Testis (tissue), 3 donors: ENCODE data around the gene ADAMTS6. TPM values are rescaled to one million over a fixed set of nuclear protein-coding genes. Genes with fewer than 3 reads are reported as not detected.

Experiments used
- DNase-seq: peaks from one replicate; pipeline ENCODE4 v3.0.0-alpha.2; 2019
- H3K27ac ChIP-seq, 2 donors: fragments of 200-600 bp; sonication (generic); one replicate each; pipeline ENCODE4 v1.5.1; 2019
- H3K27me3 ChIP-seq: fragments of 200-600 bp; sonication (generic); one replicate; pipeline ENCODE4 v1.5.1; 2019
- H3K36me3 ChIP-seq: fragments of 200-600 bp; sonication (generic); one replicate; pipeline ENCODE4 v1.5.1; 2017; ENCODE audit warnings: low read depth; ENCODE audit errors: missing control alignments
- H3K4me1 ChIP-seq: fragments of 200-600 bp; sonication (generic); one replicate; pipeline ENCODE4 v1.5.1; 2019
- H3K4me3 ChIP-seq, 2 donors: fragments of 200-600 bp; sonication (generic); one replicate each; pipeline ENCODE4 v1.5.1; 2017 to 2019
- H3K9me3 ChIP-seq: fragments of 200-600 bp; sonication (generic); one replicate; pipeline ENCODE4 v1.5.1; 2017
- CTCF ChIP-seq, 3 experiments: fragments of 450-650 bp in 2 of 3; fragments of 200-600 bp in 1 of 3; sonication (generic) in 1 of 3; IDR thresholded peaks; one replicate each; pipeline ENCODE4 v1.5.1; 2016 to 2019; ENCODE audit warnings: antibody characterized with exemption in 3 of 3, mild to moderate bottlenecking in 2 of 3, moderate library complexity in 1 of 3
- POLR2A ChIP-seq: fragments of 450-650 bp; IDR thresholded peaks from one replicate; pipeline ENCODE4 v1.6.1; 2017; ENCODE audit warnings: antibody characterized with exemption, mild to moderate bottlenecking, moderate library complexity
- WGBS, 2 donors: methylation state at CpG; one replicate each; pipeline ENCODE4 v1.1.5; 2018; 5-methylcytosine and 5-hydroxymethylcytosine counted together
- intact Hi-C: fragments of 100-400 bp; cut with DNase I; formaldehyde crosslinking; loops from one replicate; pipeline ENCODE4 v1.15.1; 2023; ENCODE audit warnings: low total_unique reads
- polyA plus RNA-seq: library from polyadenylated mRNA; stranded (reverse); fragments of 350-450 nt; fragmentation: Illumina TruSeq; extraction: RNeasy Lipid Tissue Mini Kit (QIAGEN cat#74804); gene quantifications from one replicate; pipeline ENCODE4 v1.2.3, GENCODE V29; 2014; ENCODE audit warnings: low read depth, low replicate concordance; ENCODE audit not compliant: insufficient read depth
- total RNA-seq, 2 donors: library from RNA; depleted of rRNA; stranded (reverse); fragments of >200 nt; gene quantifications; one replicate each; pipeline ENCODE4 v1.2.3, GENCODE V29; 2016

Gene ADAMTS6
- total and polyA plus RNA-seq, 3 donors from 2014 or later, result 4.1 to 43.1 (median 25.5) TPM

- WGBS, 2 donors, result 86 to 95% methylated on average over 1 of the region's 1 CpG
- TF ChIP-seq POLR2A (no peak), CTCF (IDR thresholded peaks at IDR 0.05) (no peak)
- no peak for DNase-seq
- Histone ChIP-seq H3K27ac (no peak overlapping the region), H3K36me3 (no peaks in the 10 kb centered on the region), H3K4me3 (no peak overlapping the region), H3K4me1 (no peaks in the 10 kb centered on the region), H3K27me3 (no peaks in the 10 kb centered on the region), H3K9me3 (no peaks in the 10 kb centered on the region)
- intact Hi-C loops, result no loop called here
These were observed 126.4 kb downstream of the ADAMTS6 start for GRCh38 chr5:65355301-65355700.

- no peak overlapping the region for H3K27ac ChIP-seq
- no peaks in the 10 kb centered on the region for H3K36me3 ChIP-seq
- H3K9me3 ChIP-seq, result no peaks in the 10 kb centered on the region
- H3K4me1 ChIP-seq, result no peaks in the 10 kb centered on the region
- TF ChIP-seq CTCF (IDR thresholded peaks at IDR 0.05) (no peak), POLR2A (no peak)
- no peaks in the 10 kb centered on the region for H3K27me3 ChIP-seq
- H3K4me3 ChIP-seq, result no peak overlapping the region
- DNase-seq, result no peak
- intact Hi-C loops, result no loop called here
These were observed 139.9 kb downstream of the ADAMTS6 start for GRCh38 chr5:65341835-65342234.

- Histone ChIP-seq H3K36me3 (no peaks in the 10 kb centered on the region), H3K27me3 (no peaks in the 10 kb centered on the region), H3K4me3 (no peak overlapping the region), H3K9me3 (no peaks in the 10 kb centered on the region), H3K4me1 (no peaks in the 10 kb centered on the region), H3K27ac (no peak overlapping the region)
- intact Hi-C loops, result no loop called here
- no peak for DNase-seq
- no peak for TF ChIP-seq CTCF (IDR thresholded peaks at IDR 0.05)
- no peak for TF ChIP-seq POLR2A
- 88 to 100% methylated on average over 1 to 3 of the region's 3 CpGs for WGBS, 2 donors
These were observed 143.0 kb downstream of the ADAMTS6 start for GRCh38 chr5:65338606-65339151.

- DNase-seq, result no peak
- no peaks in the 10 kb centered on the region for H3K27me3 ChIP-seq
- H3K36me3 ChIP-seq, result no peaks in the 10 kb centered on the region
- TF ChIP-seq POLR2A (no peak), CTCF (IDR thresholded peaks at IDR 0.05) (no peak)
- no peaks in the 10 kb centered on the region for H3K9me3 ChIP-seq
- no peak overlapping the region for H3K4me3 ChIP-seq
- intact Hi-C loops, result no loop called here
- no peaks in the 10 kb centered on the region for H3K4me1 ChIP-seq
- WGBS, 2 donors, result 88 to 93% methylated on average over 4 of the region's 4 CpGs
- H3K27ac ChIP-seq, result no peak overlapping the region
These were observed 147.6 kb downstream of the ADAMTS6 start for GRCh38 chr5:65334077-65334476.

GRCh38 chr5:65332591-65332990 is 149.1 kb downstream of the ADAMTS6 start:
- TF ChIP-seq POLR2A, result no peak
- TF ChIP-seq CTCF (IDR thresholded peaks at IDR 0.05), result no peak
- H3K36me3 ChIP-seq, result no peaks in the 10 kb centered on the region
- intact Hi-C loops, result no loop called here
- H3K9me3 ChIP-seq, result no peaks in the 10 kb centered on the region
- H3K27ac ChIP-seq, result no peak overlapping the region
- 88 to 100% methylated on average over 1 of the region's 1 CpG for WGBS, 2 donors
- no peaks in the 10 kb centered on the region for H3K4me1 ChIP-seq
- H3K4me3 ChIP-seq, result no peak overlapping the region
- no peaks in the 10 kb centered on the region for H3K27me3 ChIP-seq
- DNase-seq, result no peak
